K562 (cell line): ENCODE measurements around the gene ZFYVE28. TPM values are rescaled to one million over a fixed set of nuclear protein-coding genes. Genes with fewer than 3 reads are reported as not detected.

Experiments used
- CEBPB ChIP-seq: fragments of 450-650 bp; IDR thresholded peaks from 2 replicates; pipeline ENCODE4 v1.6.1; 2016; ENCODE audit warnings: missing genetic modification characterization, missing compliant biosample characterization
- CGGBP1 ChIP-seq: fragments of 250-450 bp; sonication (Bioruptor Pico); IDR thresholded peaks from 2 replicates; pipeline ENCODE4 v1.9.0; 2021; ENCODE audit warnings: mild to moderate bottlenecking
- EZH2 ChIP-seq: IDR thresholded peaks from 2 replicates; pipeline ENCODE4 v1.6.1; 2012; ENCODE audit warnings: low read depth, mild to moderate bottlenecking, inconsistent platforms, low read length, borderline replicate concordance
- HNRNPL ChIP-seq: fragments of 200-400 bp; formaldehyde crosslinking; IDR thresholded peaks from 2 replicates; pipeline ENCODE4 v1.6.1; 2017; ENCODE audit warnings: low read depth, mild to moderate bottlenecking, low read length
- JUND ChIP-seq, 2 experiments: IDR thresholded peaks; 2 replicates in 1 of 2; 3 replicates in 1 of 2; pipeline ENCODE4 v1.6.1; 2011; ENCODE audit warnings: borderline replicate concordance in 2 of 2, low read depth in 2 of 2, low read length in 2 of 2, improper control_type of control experiment in 1 of 2, missing biosample characterization in 1 of 2, missing genetic modification characterization in 1 of 2, missing genetic modification reagents in 1 of 2
- KHSRP ChIP-seq: fragments of 450-650 bp; IDR thresholded peaks from 2 replicates; pipeline ENCODE4 v1.6.1; 2017
- MAX ChIP-seq: sonication (generic); formaldehyde crosslinking; IDR thresholded peaks from 2 replicates; pipeline ENCODE4 v1.9.0; 2022; ENCODE audit warnings: mild to moderate bottlenecking, missing genetic modification reagents
- NELFE ChIP-seq: IDR thresholded peaks from 2 replicates; pipeline ENCODE4 v1.6.1; 2011; ENCODE audit warnings: mild to moderate bottlenecking; ENCODE audit not compliant: insufficient read depth, insufficient read length
- PHTF2 ChIP-seq: fragments of 250-450 bp; sonication (Bioruptor Pico); IDR thresholded peaks from 2 replicates; pipeline ENCODE4 v1.5.0; 2021; ENCODE audit warnings: mild to moderate bottlenecking
- RAD51 ChIP-seq: fragments of 450-650 bp; IDR thresholded peaks from 2 replicates; pipeline ENCODE4 v1.7.1; 2016; ENCODE audit warnings: low read depth, mild to moderate bottlenecking, borderline replicate concordance
- USF1 ChIP-seq: sonication (generic); formaldehyde crosslinking; IDR thresholded peaks from 2 replicates; pipeline ENCODE4 v1.9.0; 2022; ENCODE audit warnings: mild to moderate bottlenecking, missing genetic modification reagents
- ZFX ChIP-seq: sonication (generic); formaldehyde crosslinking; IDR thresholded peaks from 2 replicates; pipeline ENCODE4 v1.8.0; 2022; ENCODE audit warnings: mild to moderate bottlenecking, missing genetic modification reagents, moderate library complexity
- ZNF311 ChIP-seq: fragments of 250-450 bp; sonication (Bioruptor Pico); IDR thresholded peaks from 2 replicates; pipeline ENCODE4 v1.4.0; 2020; ENCODE audit warnings: mild to moderate bottlenecking, moderate library complexity
- ZSCAN32 ChIP-seq: fragments of 450-650 bp; formaldehyde crosslinking; IDR thresholded peaks from 2 replicates; pipeline ENCODE4 v1.4.0; 2020; ENCODE audit warnings: mild to moderate bottlenecking, moderate library complexity
- polyA plus RNA-seq, 8 experiments: library from polyadenylated mRNA; depleted of rRNA in 4 of 8; stranded (reverse) in 5 of 8; unstranded in 3 of 8; fragments of >200 nt; fragmentation: Nextera tagmentation in 2 of 8; fragmentation: Illumina TruSeq in 1 of 8; extraction: Ambion mirVana in 2 of 8; extraction: Trizol in 1 of 8; gene quantifications; 2 replicates each; pipeline versions ENCODE4 v1.2.1 to v1.2.3, GENCODE V29; 2011 to 2014; ENCODE audit warnings: inconsistent platforms in 1 of 8, missing spikeins in 1 of 8
- total RNA-seq, 7 experiments: library from RNA; depleted of rRNA in 6 of 7; stranded (reverse); fragments of >200 nt in 6 of 7; fragmentation: Illumina TruSeq in 2 of 7; extraction: Trizol in 2 of 7; gene quantifications; 2 replicates each; pipeline versions ENCODE4 v1.2.1 to v1.2.3, GENCODE V29; 2011 to 2021; ENCODE audit warnings: low replicate concordance in 1 of 7

ZFYVE28 gene
- total and polyA plus RNA-seq, 9 of the 15 experiments (the other 6 are each of a cell fraction or from before 2014, with no cell fraction given): 1.3 to 24.8 (median 8.9) TPM

- peak; percentile 32; the same call in 1 of the 2 replicates for TF ChIP-seq RAD51
- TF ChIP-seq USF1: peak; percentile 17; the same call in 1 of the 2 replicates
- TF ChIP-seq EZH2: no peak
- no peak for TF ChIP-seq ZNF311 (CRISPR knock-in tag)
- no peak for TF ChIP-seq JUND (IDR thresholded peaks at IDR 0.05; ENCODE audit: borderline replicate concordance, low read depth, low read length)
- TF ChIP-seq JUND (tag; IDR thresholded peaks at IDR 0.05; ENCODE audit: borderline replicate concordance, low read depth, low read length): no peak
- no peak for TF ChIP-seq HNRNPL
- 0 out of 2 replicates have a peak, but pooled peaks have one; percentile 15 for TF ChIP-seq MAX (CRISPR knock-in tag)
- no peak for TF ChIP-seq ZFX (CRISPR knock-in tag)
- TF ChIP-seq CGGBP1 (CRISPR knock-in tag): no peak
- TF ChIP-seq KHSRP: no peak
- peak; percentile 98 for TF ChIP-seq CEBPB
- no peak for TF ChIP-seq PHTF2 (CRISPR knock-in tag)
- TF ChIP-seq NELFE: no peak
- no peak for TF ChIP-seq ZSCAN32
Measured at GRCh38 chr4:2363056-2363721, 55.3 kb downstream of the ZFYVE28 start (continued).
